Uterine smooth muscle cell (primary cell): ENCODE results near the gene ZP3. TPM values are rescaled to one million over a fixed set of nuclear protein-coding genes. Genes with fewer than 3 reads are reported as not detected.

ENCODE experiments used
- total RNA-seq: library from RNA; depleted of rRNA; stranded (reverse); fragments of >200 nt; gene quantifications from 2 replicates; pipeline ENCODE4 v1.2.3, GENCODE V29; 2014

The ZP3 gene
- total RNA-seq, result 0.55 and 0.87 TPM in 2 replicates

GRCh38 chr7:76424413-76425111 is at the start of gene ZP3:
TSS of gene ZP3 (plus strand) at chr7:76424950. CDS start at chr7:76424965, 15 bp downstream.

GRCh38 chr7:76409537-76409936 is 15.2 kb upstream of the ZP3 start, which contains the start of gene SSC4D:
TSS of gene SSC4D (minus strand) at chr7:76409697. CDS start at chr7:76404439, 5,258 bp downstream.

GRCh38 chr7:76461464-76462101 is 36.8 kb downstream of the ZP3 start, which contains the start of gene DTX2:
TSS of gene DTX2 (plus strand) at chr7:76461709. CDS start at chr7:76480510, 18,801 bp downstream.

Other genes with a start within 250 kb of the ZP3 start
- 0.33 and 0.50 TPM in 2 replicates for gene SRRM3, start 223.1 kb upstream of the ZP3 start, total RNA-seq
- 36.5 and 59.7 TPM in 2 replicates for gene HSPB1, start 122.3 kb upstream of the ZP3 start, total RNA-seq
- 81.5 and 101 TPM in 2 replicates for gene YWHAG, start 66.0 kb upstream of the ZP3 start, total RNA-seq
- 0.55 and 0.75 TPM in 2 replicates for gene SSC4D, start 15.3 kb upstream of the ZP3 start, total RNA-seq
- 2.9 and 4.1 TPM in 2 replicates for gene DTX2, start 36.8 kb downstream of the ZP3 start, total RNA-seq
- not detected in 2 replicates for gene UPK3B, start 85.6 kb downstream of the ZP3 start, total RNA-seq
- gene SPDYE16, start 118.3 kb downstream of the ZP3 start, total RNA-seq, result 0.12 TPM in 1 of 2 replicates, not detected in the other
- gene POMZP3, start 202.3 kb downstream of the ZP3 start, total RNA-seq, result 1.8 and 4.7 TPM in 2 replicates